GM12878 (cell line): Measurements from ENCODE around the gene AP1S1. TPM values are rescaled to one million over a fixed set of nuclear protein-coding genes. Genes with fewer than 3 reads are reported as not detected.
A peak's percentile ranks its signal among the peaks of the same experiment; 100 is the strongest.

Source experiments
- ATAC-seq: fragments of 200-7000 bp; cut with Tn5 transposase; 3 replicates; pipeline ENCODE4 v1.9.1; 2020; ENCODE audit warnings: mild to moderate bottlenecking, moderate library complexity
- BruUV-seq: library from RNA; stranded (reverse); fragments of 400-500 nt; replicated peaks from 2 replicates; lab custom pipeline; 2021; lab: Mats Ljungman, UMichigan
- CTCF ChIA-PET: fragments of 300-600 bp; sonication (Branson Sonifier 250); formaldehyde crosslinking; extraction: SDS; loops from one replicate; lab custom pipeline; 2021; ENCODE audit warnings: inconsistent platforms; lab: Yijun Ruan, JAX
- POLR2A ChIA-PET: fragments of 350-600 bp; formaldehyde crosslinking; extraction: SDS; loops from one replicate; lab custom pipeline; 2021; ENCODE audit warnings: inconsistent platforms; lab: Charles Lee
- RAD21 ChIA-PET: fragments of 300-600 bp; sonication (Branson Sonifier 250); formaldehyde crosslinking; loops from one replicate; lab custom pipeline; 2023; ENCODE audit warnings: antibody characterized with exemption; ENCODE audit not compliant: unreplicated experiment; lab: Charles Lee
- SMC1A ChIA-PET: fragments of 300-600 bp; sonication (Branson Sonifier 250); formaldehyde crosslinking; loops from one replicate; lab custom pipeline; 2023; ENCODE audit not compliant: unreplicated experiment, uncharacterized antibody; lab: Charles Lee
- DNase-seq: peaks from one replicate; pipeline ENCODE4 v3.0.0-alpha.2; 2011; ENCODE audit warnings: low read depth, low spot score
- FAIRE-seq: peaks from 3 replicates; lab custom pipeline; 2011; peaks lifted over from hg19 to GRCh38; lab: Jason Lieb, UNC
- H2AFZ ChIP-seq: 2 replicates; pipeline ENCODE4 v1.6.0; 2011; ENCODE audit warnings: low read depth, low read length, control low read depth; ENCODE audit not compliant: control insufficient read depth
- H3K27ac ChIP-seq: 2 replicates; pipeline ENCODE4 v1.5.1; 2011; ENCODE audit warnings: control low read depth; ENCODE audit not compliant: control insufficient read depth, insufficient read depth
- H3K27me3 ChIP-seq, 2 experiments: replicated peaks in 1 of 2; 2 replicates each; pipeline versions ENCODE4 v1.6.0 to v1.6.1; 2011; ENCODE audit warnings: low read length in 1 of 2; ENCODE audit not compliant: control insufficient read depth in 2 of 2, insufficient read depth in 2 of 2
- H3K36me3 ChIP-seq, 2 experiments: 2 replicates each; pipeline ENCODE4 v1.5.1; 2011; ENCODE audit warnings: low read length in 1 of 2; ENCODE audit not compliant: control insufficient read depth in 2 of 2, insufficient read depth in 2 of 2
- H3K4me1 ChIP-seq: 2 replicates; pipeline ENCODE4 v1.6.1; 2011; ENCODE audit warnings: mild to moderate bottlenecking, low read length, moderate library complexity, mixed read lengths; ENCODE audit not compliant: control insufficient read depth, insufficient read depth
- H3K4me2 ChIP-seq: 2 replicates; pipeline ENCODE4 v1.6.0; 2011; ENCODE audit warnings: control low read depth; ENCODE audit not compliant: control insufficient read depth, insufficient read depth
- H3K4me3 ChIP-seq: fragments of 200-600 bp; sonication (generic); 2 replicates; pipeline ENCODE4 v1.5.1; 2016
- H3K79me2 ChIP-seq: 2 replicates; pipeline ENCODE4 v1.6.0; 2011; ENCODE audit warnings: low read length; ENCODE audit not compliant: control insufficient read depth, insufficient read depth
- H3K9ac ChIP-seq: 2 replicates; pipeline ENCODE4 v1.8.0; 2011; ENCODE audit warnings: low read length, control low read depth, mixed read lengths; ENCODE audit not compliant: control insufficient read depth, insufficient read depth
- H3K9me3 ChIP-seq: replicated peaks from 3 replicates; pipeline ENCODE4 v1.5.1; 2011; ENCODE audit warnings: mild to moderate bottlenecking, low read length; ENCODE audit not compliant: control insufficient read depth, insufficient read depth
- H4K20me1 ChIP-seq: 2 replicates; pipeline ENCODE4 v1.6.0; 2011; ENCODE audit not compliant: control insufficient read depth, insufficient read depth
- CUX1 ChIP-seq: IDR thresholded peaks from 2 replicates; pipeline ENCODE4 v1.6.1; 2012; ENCODE audit warnings: improper control_type of control experiment, low read depth, low read length; ENCODE audit not compliant: insufficient replicate concordance
- ESRRA ChIP-seq: IDR thresholded peaks from 2 replicates; pipeline ENCODE4 v1.6.1; 2012; ENCODE audit warnings: mild to moderate bottlenecking, low read length, improper control_type of control experiment
- IKZF2 ChIP-seq, 2 experiments: fragments of 450-650 bp; IDR thresholded peaks; 2 replicates each; pipeline ENCODE4 v1.6.1; 2017; ENCODE audit warnings: mild to moderate bottlenecking in 2 of 2, moderate library complexity in 2 of 2
- PAX8 ChIP-seq: fragments of 450-650 bp; IDR thresholded peaks from 2 replicates; pipeline ENCODE4 v1.6.1; 2017; ENCODE audit warnings: mild to moderate bottlenecking, moderate library complexity
- SUPT20H ChIP-seq: IDR thresholded peaks from 2 replicates; pipeline ENCODE4 v1.6.1; 2011; ENCODE audit warnings: low read depth, mild to moderate bottlenecking, low read length, moderate library complexity, borderline replicate concordance; ENCODE audit not compliant: control insufficient read depth
- YBX1 ChIP-seq: fragments of 450-650 bp; IDR thresholded peaks from 2 replicates; pipeline ENCODE4 v1.6.1; 2016; ENCODE audit warnings: antibody characterized with exemption
- WGBS: methylation state at CpG from one replicate; pipeline ENCODE4 v1.1.6; 2016; ENCODE audit warnings: low lambda C conversion rate; ENCODE audit not compliant: insufficient replicate concordance, insufficient coverage; ENCODE audit errors: missing lambda C conversion rate; 5-methylcytosine and 5-hydroxymethylcytosine counted together
- in situ Hi-C: fragments of 300-500 bp; cut with MboI; formaldehyde crosslinking; loops from 9 replicates; pipeline ENCODE4 v1.14.3; 2018; ENCODE audit warnings: mixed read lengths
- intact Hi-C: fragments of 100-400 bp; cut with micrococcal nuclease; formaldehyde crosslinking; loops from one replicate; pipeline ENCODE4 v1.14.2; 2022; ENCODE audit not compliant: unreplicated experiment
- polyA plus RNA-seq, 11 experiments: library from polyadenylated mRNA; depleted of rRNA in 4 of 11; unstranded in 6 of 11; stranded (reverse) in 5 of 11; fragments of >200 nt; fragmentation: Nextera tagmentation in 4 of 11; fragmentation: Illumina TruSeq in 1 of 11; extraction: Ambion mirVana in 4 of 11; extraction: Trizol in 1 of 11; gene quantifications; 1 replicate in 1 of 11; 2 replicates in 10 of 11; pipeline versions ENCODE4 v1.2.1 to v1.2.3, GENCODE V29; 2011 to 2016; ENCODE audit warnings: inconsistent platforms in 2 of 11, missing spikeins in 2 of 11, low read depth in 1 of 11
- total RNA-seq, 4 experiments: library from RNA; depleted of rRNA in 3 of 4; stranded (reverse); fragments of >200 nt in 3 of 4; fragmentation: Illumina TruSeq in 1 of 4; extraction: Trizol in 1 of 4; gene quantifications; 2 replicates each; pipeline versions ENCODE4 v1.2.1 to v1.2.3, GENCODE V29; 2013 to 2021
- TF ChIP-seq, protein P1 (sequence below): IDR thresholded peaks from 2 replicates; pipeline ENCODE4 v1.6.1; 2012; ENCODE audit warnings: low read depth, low read length, improper control_type of control experiment

Gene AP1S1
- total and polyA plus RNA-seq, 10 of the 15 experiments (the other 5 are each of a cell fraction or from before 2014, with no cell fraction given): 2.5 to 121 (median 54.9) TPM

GRCh38 chr7:101127460-101128039 is 26.7 kb upstream of the AP1S1 start:
- Histone ChIP-seq H3K36me3 (no peaks in the 10 kb centered on the region), H3K4me1 (peaks cover 22% of the 10 kb centered on the region), H3K4me3 (no peak overlapping the region)
- intact Hi-C loops: no loop called here
- FAIRE-seq: no peak
- POLR2A ChIA-PET: interaction anchor here (0.6 to 1.4 kb wide), 3 partner anchors 9 to 238 kb away, joined by 3 to 4 read pairs (median 4); partner anchors contain the start of gene UFSP1
- BruUV-seq: no TSS peak
- no peak for TF ChIP-seq IKZF2 (IDR thresholded peaks at IDR 0.05)
- no peak for TF ChIP-seq ESRRA
- TF ChIP-seq SUPT20H: no peak
- TF ChIP-seq, all 136 proteins: peak for 0
- in situ Hi-C loops: no loop called here
- Histone ChIP-seq H3K79me2 (no peaks in the 10 kb centered on the region), H3K4me2 (peak overlapping the region; percentile 90), H3K9me3 (no peaks in the 10 kb centered on the region), H3K27ac (no peak overlapping the region), H4K20me1 (no peaks in the 10 kb centered on the region), H3K27me3 (no peaks in the 10 kb centered on the region; a peak in 2 of 4 replicates), H2AFZ (no peak overlapping the region), H3K9ac (no peak overlapping the region)
- DNase-seq (no peak), ATAC-seq (no peak)
- RAD21 ChIA-PET: interaction anchor here (0.8 to 2.6 kb wide), 2 partner anchors 11 to 42 kb away, joined by 3 to 8 read pairs; partner anchors contain the start of gene TRIM56
- WGBS: 92% methylated on average over 3 of the region's 3 CpGs
- CTCF ChIA-PET: interaction anchor here (0.6 to 4.0 kb wide), 10 partner anchors 9 to 68 kb away, joined by 3 to 31 read pairs (median 4); partner anchors contain the start of gene TRIM56
- SMC1A ChIA-PET: interaction anchor here (0.9 to 1.5 kb wide), 5 partner anchors 9 to 90 kb away, joined by 3 to 5 read pairs (median 3); partner anchors contain the start of gene ZNHIT1

DNA sequence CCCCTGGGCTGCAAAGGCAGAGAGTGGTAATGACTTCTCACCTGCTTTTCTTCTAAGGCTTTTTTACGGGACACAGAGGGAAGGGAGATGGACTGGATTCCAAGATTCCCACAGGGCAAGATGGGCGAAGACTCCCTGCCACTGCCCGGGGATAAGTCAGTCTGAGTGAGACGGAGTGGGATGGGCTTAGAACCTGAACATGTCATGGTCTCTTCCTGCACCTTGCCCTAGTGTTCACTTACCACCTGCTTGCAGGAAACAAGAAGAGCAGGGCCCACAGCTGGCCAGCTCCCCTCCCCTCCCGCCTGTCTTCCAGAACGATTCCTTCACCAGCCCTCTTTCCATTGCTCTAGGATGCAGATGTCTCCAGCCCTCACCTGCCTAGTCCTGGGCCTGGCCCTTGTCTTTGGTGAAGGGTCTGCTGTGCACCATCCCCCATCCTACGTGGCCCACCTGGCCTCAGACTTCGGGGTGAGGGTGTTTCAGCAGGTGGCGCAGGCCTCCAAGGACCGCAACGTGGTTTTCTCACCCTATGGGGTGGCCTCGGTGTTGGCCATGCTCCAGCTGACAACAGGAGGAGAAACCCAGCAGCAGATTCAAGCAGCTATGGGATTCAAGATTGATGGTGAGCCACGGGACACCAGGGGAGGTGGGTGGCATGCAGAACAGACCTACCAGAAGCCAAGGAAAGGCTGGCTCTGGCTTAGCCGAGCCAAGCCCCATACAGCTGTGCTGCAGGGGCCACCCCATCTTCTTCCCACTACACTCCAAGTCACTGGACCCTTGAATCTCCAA is 26.0 kb upstream of the AP1S1 start:
- no peaks in the 10 kb centered on the region for H3K36me3 ChIP-seq
- RAD21 ChIA-PET: interaction anchor here (0.8 kb wide), 1 partner anchor 11 kb away, joined by 3 read pairs; no protein-coding TSS in a partner anchor
- WGBS: 55% methylated on average over 13 of the region's 14 CpGs
- CTCF ChIA-PET: interaction anchor here (0.7 to 4.0 kb wide), 8 partner anchors 8 to 89 kb away, joined by 3 to 31 read pairs (median 5); partner anchors contain the start of genes PLOD3 and TRIM56
- no peak overlapping the region for H3K4me2 ChIP-seq
- intact Hi-C loops (no loop called here), in situ Hi-C loops (no loop called here)
- no peaks in the 10 kb centered on the region; a peak in 2 of 4 replicates for H3K27me3 ChIP-seq
- SMC1A ChIA-PET: interaction anchor here (0.9 to 1.0 kb wide), 2 partner anchors 9 to 10 kb away, joined by 3 read pairs; no protein-coding TSS in a partner anchor
- H4K20me1 ChIP-seq: no peaks in the 10 kb centered on the region
- no peak overlapping the region for H2AFZ ChIP-seq
- FAIRE-seq (no peak), DNase-seq (no peak), ATAC-seq (no peak)
- POLR2A ChIA-PET: interaction anchor here (0.9 to 1.4 kb wide), 2 partner anchors 8 to 238 kb away, joined by 3 to 4 read pairs; partner anchors contain the start of gene UFSP1
- H3K27ac ChIP-seq: no peak overlapping the region
- H3K9ac ChIP-seq: no peak overlapping the region
- no peaks in the 10 kb centered on the region for H3K9me3 ChIP-seq
- H3K4me1 ChIP-seq: peaks cover 22% of the 10 kb centered on the region
- no TSS peak for BruUV-seq
- H3K79me2 ChIP-seq: no peaks in the 10 kb centered on the region
- no peak overlapping the region for H3K4me3 ChIP-seq
- TF ChIP-seq YBX1: no peak
- TF ChIP-seq CUX1: no peak
- TF ChIP-seq PAX8: no peak
- TF ChIP-seq, protein P1, sequence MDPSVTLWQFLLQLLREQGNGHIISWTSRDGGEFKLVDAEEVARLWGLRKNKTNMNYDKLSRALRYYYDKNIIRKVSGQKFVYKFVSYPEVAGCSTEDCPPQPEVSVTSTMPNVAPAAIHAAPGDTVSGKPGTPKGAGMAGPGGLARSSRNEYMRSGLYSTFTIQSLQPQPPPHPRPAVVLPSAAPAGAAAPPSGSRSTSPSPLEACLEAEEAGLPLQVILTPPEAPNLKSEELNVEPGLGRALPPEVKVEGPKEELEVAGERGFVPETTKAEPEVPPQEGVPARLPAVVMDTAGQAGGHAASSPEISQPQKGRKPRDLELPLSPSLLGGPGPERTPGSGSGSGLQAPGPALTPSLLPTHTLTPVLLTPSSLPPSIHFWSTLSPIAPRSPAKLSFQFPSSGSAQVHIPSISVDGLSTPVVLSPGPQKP: no peak
